ENCODE measurements around the gene KCTD2. TPM values are rescaled to one million over a fixed set of nuclear protein-coding genes. Genes with fewer than 3 reads are reported as not detected.

KCTD2 gene
- total and polyA plus RNA-seq, 9 of the 15 experiments (the other 6 are each of a cell fraction or from before 2014, with no cell fraction given) = 1.7 to 32.9 (median 15.8) TPM

DNA sequence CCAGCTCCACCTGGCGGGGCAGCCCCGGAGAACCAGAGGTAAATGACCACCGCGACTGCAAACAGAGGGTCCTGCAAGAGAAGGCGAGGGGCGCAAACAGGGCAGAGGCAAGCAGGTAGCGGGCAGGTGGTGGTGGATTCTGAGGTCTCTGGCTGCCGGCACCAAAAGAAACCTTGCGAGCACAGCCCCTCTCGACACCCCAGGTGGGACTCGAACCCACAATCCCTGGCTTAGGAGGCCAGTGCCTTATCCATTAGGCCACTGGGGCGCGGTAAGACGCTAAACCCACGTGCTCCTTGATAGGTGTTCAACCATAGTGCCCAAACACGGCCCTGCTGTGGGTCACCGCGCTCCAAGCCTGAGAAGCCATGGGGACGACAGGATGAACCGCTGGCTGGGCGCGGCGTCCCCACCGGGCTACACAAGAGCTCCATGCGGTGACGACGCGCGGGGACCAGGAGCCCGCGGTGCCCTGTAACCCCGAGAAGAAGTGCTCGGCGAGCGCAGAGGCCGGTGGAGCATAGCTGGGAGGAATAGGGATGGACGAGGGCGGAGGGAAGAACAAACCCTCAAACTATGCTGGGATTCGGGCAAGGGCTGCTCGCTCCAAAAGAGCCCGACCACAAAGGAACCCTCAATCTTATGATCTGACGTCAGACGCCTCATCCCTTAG, 12.7 kb upstream of the KCTD2 start:
- ChIA-PET CTCF (ENCODE audit: low intra/inter-chr PET ratio) (interaction anchor here (0.7 to 0.9 kb wide), 2 partner anchors 23 to 72 kb away, joined by 3 to 5 read pairs; no protein-coding TSS in a partner anchor), POLR2A (interaction anchor here (0.5 to 3.3 kb wide), 19 partner anchors 9 to 297 kb away, joined by 3 to 26 read pairs (median 5); partner anchors contain the start of genes ATP5PD, GGA3, JPT1 and KCTD2)
- no TSS peak for BruUV-seq (replicated peaks)
- peaks cover 12% of the 10 kb centered on the region for H3K9me3 ChIP-seq (replicated peaks; ENCODE audit: control insufficient read depth, insufficient read depth, low read depth, low read length)
- FAIRE-seq (peak; percentile 49), ATAC-seq (peak; percentile 72), DNase-seq (ENCODE audit: extremely low read depth in 1 of 4, low spot score in 3 of 4) (peak; percentile 65 to 96 (median 69))
- H3K79me2 ChIP-seq (ENCODE audit: control insufficient read depth, insufficient read depth, low read length) = no peaks in the 10 kb centered on the region
- intact Hi-C loops (cut with micrococcal nuclease) = loop anchor here (10.0 kb wide), 1 partner anchor 160 kb away; the partner anchor contains the start of gene FDXR
- peak overlapping the region; percentile 96 for H3K27ac ChIP-seq (ENCODE audit: extremely low read depth, low read depth, low read length)
- peaks cover 31% of the 10 kb centered on the region in 2 experiments for H3K4me1 ChIP-seq (replicated peaks in 1 of 2; ENCODE audit: control insufficient read depth in 2 of 2, insufficient read depth in 2 of 2, low read length in 2 of 2)
- H3K9me1 ChIP-seq (ENCODE audit: control insufficient read depth, insufficient read depth, low read length) = no peaks in the 10 kb centered on the region
- H3K9ac ChIP-seq (ENCODE audit: insufficient read depth in 1 of 2, low read depth in 2 of 2, low read length in 2 of 2) = peak overlapping the region; percentile 95 to 96
- peaks cover 14% of the 10 kb centered on the region; the same call in 2 of the 3 replicates for H3K36me3 ChIP-seq (ENCODE audit: control insufficient read depth, insufficient read depth, low read length)
- H4K20me1 ChIP-seq (replicated peaks; ENCODE audit: control insufficient read depth, insufficient read depth, low read length) = no peaks in the 10 kb centered on the region
- H3K27me3 ChIP-seq (ENCODE audit: control insufficient read depth in 2 of 2, insufficient read depth in 2 of 2, low read length in 2 of 2) = no peaks in the 10 kb centered on the region
- peak overlapping the region; percentile 69 for H3K4me3 ChIP-seq
- peak overlapping the region; percentile 98 for H2AFZ ChIP-seq (ENCODE audit: low read depth, low read length)
- in situ Hi-C loops (cut with MboI) = no loop called here
- WGBS (ENCODE audit: insufficient coverage, low coverage, missing lambda C conversion rate) = under 1% methylated on average over 41 of the region's 43 CpGs
- peak overlapping the region; percentile 98 for H3K4me2 ChIP-seq (ENCODE audit: insufficient read depth, low read length)
- TF ChIP-seq ETS2 (tag; IDR thresholded peaks at IDR 0.05; ENCODE audit: borderline replicate concordance, poor library complexity, severe bottlenecking) = no peak
- no peak for TF ChIP-seq DIDO1 (tag; IDR thresholded peaks at IDR 0.05; ENCODE audit: low read depth)
- peak; percentile 82 to 90; a peak in 3 of 4 replicates for TF ChIP-seq HDAC1 (IDR thresholded peaks at IDR 0.05)
- no peak for TF ChIP-seq GATAD2A (IDR thresholded peaks at IDR 0.05)
- TF ChIP-seq ZNF274 (IDR thresholded peaks at IDR 0.05; ENCODE audit: borderline replicate concordance, low read depth, low read length) = no peak
- peak; percentile 77; the same call in 1 of the 2 replicates for TF ChIP-seq HLTF (IDR thresholded peaks at IDR 0.05)
- no peak for TF ChIP-seq THAP7 (CRISPR knock-in tag; IDR thresholded peaks at IDR 0.05)
- TF ChIP-seq JUNB (CRISPR knock-in tag; conservative IDR thresholded peaks at IDR 0.05) = no peak
- peak; percentile 86 for TF ChIP-seq RBBP5 (IDR thresholded peaks at IDR 0.05; ENCODE audit: borderline replicate concordance, insufficient read depth, low read length, poor library complexity, severe bottlenecking)
- TF ChIP-seq, protein P1, sequence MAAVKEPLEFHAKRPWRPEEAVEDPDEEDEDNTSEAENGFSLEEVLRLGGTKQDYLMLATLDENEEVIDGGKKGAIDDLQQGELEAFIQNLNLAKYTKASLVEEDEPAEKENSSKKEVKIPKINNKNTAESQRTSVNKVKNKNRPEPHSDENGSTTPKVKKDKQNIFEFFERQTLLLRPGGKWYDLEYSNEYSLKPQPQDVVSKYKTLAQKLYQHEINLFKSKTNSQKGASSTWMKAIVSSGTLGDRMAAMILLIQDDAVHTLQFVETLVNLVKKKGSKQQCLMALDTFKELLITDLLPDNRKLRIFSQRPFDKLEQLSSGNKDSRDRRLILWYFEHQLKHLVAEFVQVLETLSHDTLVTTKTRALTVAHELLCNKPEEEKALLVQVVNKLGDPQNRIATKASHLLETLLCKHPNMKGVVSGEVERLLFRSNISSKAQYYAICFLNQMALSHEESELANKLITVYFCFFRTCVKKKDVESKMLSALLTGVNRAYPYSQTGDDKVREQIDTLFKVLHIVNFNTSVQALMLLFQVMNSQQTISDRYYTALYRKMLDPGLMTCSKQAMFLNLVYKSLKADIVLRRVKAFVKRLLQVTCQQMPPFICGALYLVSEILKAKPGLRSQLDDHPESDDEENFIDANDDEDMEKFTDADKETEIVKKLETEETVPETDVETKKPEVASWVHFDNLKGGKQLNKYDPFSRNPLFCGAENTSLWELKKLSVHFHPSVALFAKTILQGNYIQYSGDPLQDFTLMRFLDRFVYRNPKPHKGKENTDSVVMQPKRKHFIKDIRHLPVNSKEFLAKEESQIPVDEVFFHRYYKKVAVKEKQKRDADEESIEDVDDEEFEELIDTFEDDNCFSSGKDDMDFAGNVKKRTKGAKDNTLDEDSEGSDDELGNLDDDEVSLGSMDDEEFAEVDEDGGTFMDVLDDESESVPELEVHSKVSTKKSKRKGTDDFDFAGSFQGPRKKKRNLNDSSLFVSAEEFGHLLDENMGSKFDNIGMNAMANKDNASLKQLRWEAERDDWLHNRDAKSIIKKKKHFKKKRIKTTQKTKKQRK (IDR thresholded peaks at IDR 0.05; ENCODE audit: borderline replicate concordance, low read depth, low read length) = no peak
- no peak for TF ChIP-seq AFF4 (CRISPR knock-in tag; IDR thresholded peaks at IDR 0.05)
- TF ChIP-seq RAD51 (IDR thresholded peaks at IDR 0.05; ENCODE audit: borderline replicate concordance, low read depth) = peak; percentile 40; the same call in 1 of the 2 replicates
- no peak for TF ChIP-seq ARHGAP35 (IDR thresholded peaks at IDR 0.05; ENCODE audit: partially characterized antibody)
